GM18511 (cell line): ENCODE measurements around the gene LTBP1.

Experiments used
- ATAC-seq: cut with Tn5 transposase; IDR thresholded peaks from one replicate; pipeline ENCODE4 v1.9.1; 2021; ENCODE audit warnings: mild to moderate bottlenecking, moderate library complexity; ENCODE audit not compliant: unreplicated experiment

Gene LTBP1

GRCh38 chr2:33107690-33108482 is 161.1 kb downstream of the LTBP1 start:
- ATAC-seq, result no peak

GRCh38 chr2:33108483-33109443 is 162.0 kb downstream of the LTBP1 start:
- no peak for ATAC-seq

- no peak for ATAC-seq
These were observed 163.7 kb downstream of the LTBP1 start for GRCh38 chr2:33110461-33110860.

DNA sequence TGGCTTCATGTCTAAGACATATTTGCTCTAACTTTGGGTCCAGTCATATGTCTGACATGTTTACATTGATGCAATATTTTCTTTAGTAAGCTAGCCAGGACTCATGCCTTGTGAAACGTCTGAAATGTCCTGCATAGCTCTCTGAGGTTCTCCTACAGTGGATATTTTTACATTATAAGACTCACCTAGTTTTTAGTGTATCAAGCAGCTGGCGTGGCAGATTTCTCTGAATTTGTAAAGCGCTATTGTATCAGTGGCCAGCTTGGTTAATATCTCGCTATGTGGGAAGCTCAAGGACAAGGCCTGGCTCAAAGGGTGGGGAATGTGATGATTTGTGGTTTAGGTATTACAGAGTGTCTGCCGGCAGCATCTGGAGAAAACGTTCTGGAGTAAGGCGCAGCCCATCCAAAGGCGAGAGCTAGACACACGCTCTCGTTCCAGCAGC is 164.3 kb downstream of the LTBP1 start:
- no peak for ATAC-seq

- no peak for ATAC-seq
These were observed 168.4 kb downstream of the LTBP1 start for GRCh38 chr2:33115196-33115595.

- ATAC-seq, result no peak
These were observed 169.0 kb downstream of the LTBP1 start for GRCh38 chr2:33115728-33116127.

GRCh38 chr2:33116799-33117198 is 170.0 kb downstream of the LTBP1 start:
- ATAC-seq, result no peak

DNA sequence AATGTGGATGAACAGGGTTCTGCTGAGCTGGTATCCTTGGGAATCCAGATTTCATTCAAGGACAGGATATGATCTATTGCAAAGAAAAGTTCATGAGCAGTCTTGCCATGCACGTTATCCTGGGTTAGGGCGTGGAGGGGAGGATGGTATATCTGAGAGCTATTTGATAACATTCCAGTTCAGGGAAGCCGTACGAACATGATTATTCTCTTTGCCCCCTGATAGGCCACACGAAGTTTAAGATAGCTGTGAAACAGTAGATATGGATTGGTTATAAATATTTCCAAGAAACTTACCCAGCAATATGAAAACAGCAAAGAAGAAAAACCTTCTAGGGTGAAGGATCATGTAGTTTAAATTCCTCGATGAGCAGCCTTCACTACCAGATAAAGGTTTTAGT is 171.9 kb downstream of the LTBP1 start:
- no peak for ATAC-seq

- ATAC-seq, result no peak
These were observed 174.7 kb downstream of the LTBP1 start for GRCh38 chr2:33121416-33121815.

DNA sequence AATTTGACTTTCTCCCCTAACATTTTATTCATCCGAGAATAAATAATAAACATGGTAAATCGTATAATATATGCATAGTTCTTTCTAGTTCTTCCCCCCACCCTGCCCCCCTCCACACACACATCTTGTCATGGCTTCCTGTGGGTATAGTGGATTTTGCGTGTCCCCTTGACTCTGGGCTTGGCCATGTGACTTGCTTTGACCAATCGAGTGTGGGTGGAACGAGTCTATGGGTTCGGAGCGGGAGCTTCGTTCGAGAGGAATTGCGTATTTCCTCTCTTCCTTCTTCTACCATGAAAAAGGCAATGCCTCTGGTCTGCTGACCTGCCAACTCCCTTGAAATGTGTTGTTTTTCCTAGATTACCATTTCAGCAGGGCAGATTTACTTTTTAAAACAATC is 175.2 kb downstream of the LTBP1 start:
- ATAC-seq, result no peak

DNA sequence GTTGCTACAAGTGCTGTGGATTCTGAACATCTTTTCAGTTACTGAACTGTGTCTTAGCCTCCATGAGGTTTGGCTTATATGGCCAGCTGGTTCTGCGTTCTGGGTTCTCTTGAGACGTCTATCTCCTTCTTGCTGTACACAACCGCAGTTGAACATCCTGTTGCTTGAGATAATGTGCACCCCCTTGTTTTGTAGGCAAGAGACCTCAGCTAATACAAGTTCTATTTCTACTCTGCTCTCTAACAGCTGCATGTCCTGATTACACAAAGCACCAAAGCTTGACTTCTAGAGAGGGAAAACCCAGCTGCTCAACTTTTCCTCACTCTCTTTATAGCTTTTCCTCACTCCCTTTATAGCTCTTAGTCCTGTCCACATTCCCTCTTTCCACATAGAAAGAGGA is 176.0 kb downstream of the LTBP1 start:
- ATAC-seq, result no peak

DNA sequence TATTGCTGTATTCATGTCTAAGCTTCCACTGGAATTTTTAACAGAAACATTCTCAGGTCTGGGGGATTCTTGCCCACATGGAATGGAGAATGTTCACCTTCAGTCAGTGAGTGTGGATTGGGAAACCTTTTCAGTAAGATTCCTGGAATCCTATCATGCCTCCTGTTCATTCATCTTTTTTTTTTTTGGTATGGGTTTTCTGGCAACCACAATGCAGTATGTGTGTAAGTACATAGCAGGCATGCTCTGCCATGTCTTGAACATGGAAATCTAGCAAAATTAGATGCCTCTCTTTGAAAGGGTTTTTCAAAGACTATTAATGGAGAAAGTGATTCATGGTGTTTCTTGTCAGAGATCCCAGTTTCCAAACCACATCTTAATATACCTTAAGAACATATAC is 176.5 kb downstream of the LTBP1 start:
- no peak for ATAC-seq

DNA sequence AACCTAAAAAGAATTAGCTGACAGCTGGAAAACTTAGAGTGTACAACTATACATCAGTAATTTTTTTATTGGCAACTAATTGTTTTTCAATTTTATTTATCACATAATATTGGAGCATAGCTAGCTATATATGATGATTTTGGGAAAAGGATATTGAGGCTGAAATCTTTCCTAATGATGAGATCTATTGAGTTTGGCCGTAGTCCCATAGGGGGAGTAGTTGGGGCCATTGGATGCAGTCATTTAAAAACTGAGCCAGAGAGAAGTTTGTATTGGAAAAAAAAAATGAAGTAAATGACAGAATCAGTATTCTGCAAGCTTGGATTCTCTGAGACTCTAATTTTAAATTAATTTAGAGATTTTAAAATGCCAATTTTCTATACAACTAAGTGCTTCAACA is 179.8 kb downstream of the LTBP1 start:
- ATAC-seq, result no peak

DNA sequence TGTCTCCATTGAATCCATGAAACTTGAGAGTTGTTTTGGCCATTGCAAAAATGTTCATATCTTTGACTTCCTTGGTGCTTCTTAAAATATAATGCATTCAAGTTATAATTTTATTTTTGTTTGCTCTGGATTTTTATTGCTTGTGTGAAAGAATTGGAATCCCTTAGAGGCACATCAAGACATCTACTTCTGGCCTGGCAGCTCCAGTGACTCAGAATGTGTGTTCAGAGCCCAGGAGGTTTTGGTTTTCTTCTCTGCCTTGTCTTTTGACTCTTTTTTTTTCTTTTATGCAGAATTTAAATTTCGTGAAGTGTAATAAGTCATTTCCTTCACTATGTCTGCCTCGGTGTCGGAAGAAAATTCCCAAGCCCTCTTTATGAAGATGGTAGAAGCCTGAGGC is 180.2 kb downstream of the LTBP1 start:
- no peak for ATAC-seq

DNA sequence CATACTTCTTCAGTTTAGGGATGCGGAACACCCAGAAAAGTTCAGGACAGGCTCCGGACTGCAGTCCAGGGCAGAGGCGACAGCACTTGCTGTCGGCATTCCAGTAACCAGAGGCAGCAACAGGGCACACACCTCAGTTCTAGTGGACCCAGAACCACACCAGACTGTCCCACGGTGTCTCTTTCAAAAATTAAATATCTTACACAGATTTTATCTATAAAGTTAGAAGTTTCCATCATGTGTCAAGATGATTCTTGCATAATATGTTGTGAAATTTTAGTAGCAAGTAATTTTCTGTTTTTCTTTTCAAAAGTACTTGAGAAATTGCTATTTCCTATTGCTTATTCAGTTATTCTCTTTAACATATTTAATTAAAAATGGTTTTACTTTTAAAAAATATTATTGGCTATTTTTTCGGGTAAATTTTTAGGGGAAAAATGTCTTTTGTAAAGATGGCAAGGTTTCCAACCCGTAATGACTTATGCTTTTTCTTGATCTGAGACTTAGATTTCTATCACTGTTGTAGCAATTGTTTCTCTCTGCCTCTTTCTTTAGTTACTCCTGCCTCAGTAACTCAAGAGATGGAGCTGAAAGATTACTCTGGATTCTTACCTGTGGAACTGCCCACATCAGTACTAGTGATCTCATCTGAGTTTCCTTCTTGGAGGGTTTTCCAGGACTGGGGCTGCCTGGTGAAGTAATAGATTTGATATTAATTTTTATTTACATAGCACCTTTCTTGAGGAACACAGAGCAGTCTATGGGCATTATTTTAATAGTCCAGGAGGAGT is 182.7 kb downstream of the LTBP1 start:
- ATAC-seq, result no peak

DNA sequence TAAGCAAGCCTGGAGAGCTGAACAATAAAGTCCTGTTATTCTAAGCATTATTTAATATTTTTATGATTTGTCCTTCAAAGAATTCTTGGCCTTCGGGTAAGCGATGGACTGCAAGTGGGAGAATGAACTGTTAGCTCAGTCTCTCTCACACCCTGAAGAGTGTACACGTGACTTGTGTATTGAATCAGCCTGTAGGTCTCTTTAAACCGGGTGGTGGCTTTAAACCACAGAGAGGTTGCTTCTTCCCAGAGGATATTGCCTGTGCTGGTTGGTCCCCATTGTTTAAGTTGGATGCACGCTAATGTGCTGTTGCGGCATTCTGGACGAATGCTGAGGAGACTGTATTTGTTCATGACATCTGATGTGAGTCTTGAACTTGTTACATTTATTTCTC is 183.3 kb downstream of the LTBP1 start:
- no peak for ATAC-seq

GRCh38 chr2:33130544-33130943 is 183.8 kb downstream of the LTBP1 start:
- ATAC-seq, result no peak

DNA sequence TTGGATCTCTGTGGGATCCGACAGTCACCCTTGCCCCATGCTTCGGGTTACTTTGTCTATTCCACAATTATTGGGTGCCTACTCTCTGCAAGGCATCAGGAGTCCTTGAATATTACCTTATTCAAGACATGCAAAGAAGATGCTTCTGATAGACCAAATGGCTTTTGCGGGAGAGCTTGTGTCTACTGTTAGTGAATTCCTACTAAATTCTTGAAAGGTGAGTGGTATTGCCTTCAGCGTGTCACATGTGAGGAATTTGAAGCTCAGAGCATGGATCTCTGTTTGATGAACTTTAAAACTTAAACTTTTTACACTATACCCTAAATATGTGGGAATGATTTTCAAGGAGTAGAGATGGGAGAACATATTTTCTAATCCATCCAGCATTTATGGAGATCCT is 184.4 kb downstream of the LTBP1 start:
- ATAC-seq, result no peak

DNA sequence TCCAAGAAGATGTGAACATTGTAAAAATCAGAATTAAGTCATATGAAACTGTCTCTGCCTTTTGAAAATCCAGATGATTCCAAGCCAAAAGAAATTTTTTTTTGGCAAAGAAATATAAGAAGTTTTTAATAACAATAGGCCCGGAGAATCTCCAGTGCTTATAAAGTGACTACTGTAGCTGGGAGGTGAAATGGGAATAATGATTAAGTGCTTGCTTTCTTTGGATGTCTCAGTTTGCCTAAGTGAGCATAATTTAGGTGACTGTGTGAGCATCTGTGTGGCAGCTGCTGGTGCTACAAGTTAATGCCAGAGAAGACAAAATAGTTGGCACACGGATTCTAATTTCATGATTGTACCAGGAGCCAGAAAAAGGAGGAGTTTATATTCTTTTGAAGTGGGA is 185.0 kb downstream of the LTBP1 start:
- no peak for ATAC-seq

- no peak for ATAC-seq
These were observed 186.8 kb downstream of the LTBP1 start for GRCh38 chr2:33133454-33133952.
